Measurements from ENCODE around the gene C6orf62. TPM values are rescaled to one million over a fixed set of nuclear protein-coding genes. Genes with fewer than 3 reads are reported as not detected.
A peak's percentile ranks its signal among the peaks of the same experiment; 100 is the strongest.

The C6orf62 gene
- total and polyA plus RNA-seq, 12 donors, result 35.3 to 68.3 (median 41.5) TPM

- no peak for TF ChIP-seq CTCF (IDR thresholded peaks at IDR 0.05)
- 74 to 84% methylated on average over 2 of the region's 2 CpGs for whole genome bisulfite sequencing, 2 donors
- no peak for DNase-seq
- Histone ChIP-seq H3K4me1 (peaks cover 0 to 23% (median 12%) of the 10 kb centered on the region in 9 donors), H3K27ac (no peak overlapping the region), H3K9me3 (no peaks in the 10 kb centered on the region), H3K4me3 (no peak overlapping the region), H3K27me3 (no peaks in the 10 kb centered on the region), H3K36me3 (peaks cover 0 to 23% (median 3%) of the 10 kb centered on the region in 9 donors)
- intact Hi-C loops (cut with DNase I), result loop anchor here in 5 of 10 donors (5.0 to 10.0 kb wide), 3 partner anchors 108 to 255 kb away; no protein-coding TSS in a partner anchor
- peak in 1 of 8 donors; percentile 55 for ATAC-seq
Observed at GRCh38 chr6:24689964-24690363, 29.0 kb downstream of the C6orf62 start.

- no peak for TF ChIP-seq CTCF (IDR thresholded peaks at IDR 0.05)
- ATAC-seq, result no peak
- Histone ChIP-seq H3K36me3 (peaks cover 0 to 18% (median 3%) of the 10 kb centered on the region in 9 donors), H3K27ac (no peak overlapping the region), H3K9me3 (no peaks in the 10 kb centered on the region), H3K4me1 (peaks cover 0 to 20% (median 9%) of the 10 kb centered on the region in 9 donors), H3K4me3 (no peak overlapping the region), H3K27me3 (no peaks in the 10 kb centered on the region)
- 94 to 96% methylated on average over 4 of the region's 4 CpGs for WGBS, 2 donors
- DNase-seq, result no peak
- intact Hi-C loops (cut with DNase I), result no loop called here
Observed at GRCh38 chr6:24686946-24687345, 32.0 kb downstream of the C6orf62 start.

- no peak overlapping the region for H3K4me3 ChIP-seq
- no peak overlapping the region for H3K27ac ChIP-seq
- no peak for TF ChIP-seq CTCF (IDR thresholded peaks at IDR 0.05)
- no peak for DNase-seq
- peaks cover 0 to 18% (median 3%) of the 10 kb centered on the region in 9 donors for H3K36me3 ChIP-seq
- no peaks in the 10 kb centered on the region for H3K27me3 ChIP-seq
- no peaks in the 10 kb centered on the region for H3K9me3 ChIP-seq
- ATAC-seq, result no peak
- intact Hi-C loops (cut with DNase I), result no loop called here
- H3K4me1 ChIP-seq, result peaks cover 0 to 14% (median 7%) of the 10 kb centered on the region in 9 donors
- WGBS, 2 donors, result 92 to 100% methylated on average over 1 of the region's 1 CpG
Observed at GRCh38 chr6:24686408-24686807, 32.5 kb downstream of the C6orf62 start.

GRCh38 chr6:24683297-24684296, 35.4 kb downstream of the C6orf62 start:
- H3K27me3 ChIP-seq, result no peaks in the 10 kb centered on the region
- intact Hi-C loops (cut with DNase I), result no loop called here
- no peak overlapping the region for H3K27ac ChIP-seq
- DNase-seq (no peak), ATAC-seq (no peak)
- WGBS, 2 donors, result 74 to 75% methylated on average over 12 of the region's 12 CpGs
- H3K36me3 ChIP-seq, result peaks cover 0 to 18% (median 3%) of the 10 kb centered on the region in 9 donors
- H3K9me3 ChIP-seq, result no peaks in the 10 kb centered on the region
- TF ChIP-seq CTCF (IDR thresholded peaks at IDR 0.05), result no peak
- H3K4me1 ChIP-seq, result peaks cover 0 to 6% (median 4%) of the 10 kb centered on the region in 9 donors
- no peak overlapping the region for H3K4me3 ChIP-seq

Measured in heart right ventricle (tissue), 16 donors.